Central memory CD4-positive, alpha-beta T cell (primary cell): ENCODE results near the gene RMRP.
"Not testable (repeated sequence)": the region's sequence is repeated elsewhere in the genome, so short reads cannot be mapped to it uniquely, and the experiment has no call there.

Experiments
- DNase-seq: peaks from one replicate; pipeline ENCODE4 v3.0.0; 2022

The RMRP gene

GRCh38 chr9:35664531-35665470 lies 7.0 kb upstream of the RMRP start, which contains the start of gene ARHGEF39:
Gene ARHGEF39, minus strand, starts transcription at chr9:35665195. Its CDS starts 26 bp downstream, at chr9:35665169.
- DNase-seq = peak; percentile 68

DNA sequence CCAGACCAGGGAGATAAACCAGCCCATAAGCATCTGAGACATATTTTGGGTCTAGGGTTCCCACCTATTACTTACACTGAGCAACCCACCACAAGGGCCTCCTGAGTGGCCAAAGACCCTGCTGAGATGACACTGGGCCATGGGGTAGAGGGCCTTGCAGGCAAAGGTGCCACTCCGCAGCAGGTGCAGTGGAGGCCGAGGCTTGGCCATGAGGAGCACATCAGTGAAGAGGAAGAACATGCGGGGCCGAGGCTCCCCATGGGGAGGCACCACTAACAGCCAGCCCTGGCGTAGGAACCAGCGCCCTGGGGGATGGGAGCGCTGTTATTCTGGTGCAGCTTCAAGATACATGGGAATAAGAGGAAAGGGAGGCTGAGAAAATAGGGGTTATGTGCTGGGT lies 4.6 kb upstream of the RMRP start:
- no peak for DNase-seq

- DNase-seq = peak; percentile 73
Measured at GRCh38 chr9:35661756-35662350, 4.0 kb upstream of the RMRP start.

GRCh38 chr9:35660966-35661415 lies 3.2 kb upstream of the RMRP start:
- no peak for DNase-seq

DNA sequence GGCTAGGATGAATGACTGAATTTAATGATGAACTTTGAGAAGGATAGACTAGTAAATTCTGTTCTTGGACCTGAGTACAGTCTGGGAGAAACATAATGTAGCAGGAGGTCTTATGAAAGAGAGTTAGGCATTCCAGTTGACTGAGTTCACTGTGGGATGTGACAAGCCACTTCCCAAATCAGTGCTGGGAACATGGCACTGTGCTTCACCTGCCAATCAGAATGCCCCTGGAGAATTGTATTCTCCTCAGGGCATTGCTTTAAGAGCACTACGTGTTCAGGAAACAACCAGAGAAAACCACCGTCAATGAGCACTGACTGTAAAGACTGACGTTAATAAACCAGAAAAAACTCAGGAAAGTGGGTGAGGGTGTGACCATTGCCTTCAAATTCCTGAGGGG lies 1.5 kb upstream of the RMRP start:
- no peak for DNase-seq

- no peak for DNase-seq
Measured at GRCh38 chr9:35658968-35659220, 1.1 kb upstream of the RMRP start.

- peak; percentile 85 for DNase-seq
Measured at GRCh38 chr9:35658137-35658967, 533 bp upstream of the RMRP start, which contains the start of gene CCDC107. Gene CCDC107, plus strand, starts transcription at chr9:35658292. Its CDS starts 88 bp downstream, at chr9:35658380.

DNA sequence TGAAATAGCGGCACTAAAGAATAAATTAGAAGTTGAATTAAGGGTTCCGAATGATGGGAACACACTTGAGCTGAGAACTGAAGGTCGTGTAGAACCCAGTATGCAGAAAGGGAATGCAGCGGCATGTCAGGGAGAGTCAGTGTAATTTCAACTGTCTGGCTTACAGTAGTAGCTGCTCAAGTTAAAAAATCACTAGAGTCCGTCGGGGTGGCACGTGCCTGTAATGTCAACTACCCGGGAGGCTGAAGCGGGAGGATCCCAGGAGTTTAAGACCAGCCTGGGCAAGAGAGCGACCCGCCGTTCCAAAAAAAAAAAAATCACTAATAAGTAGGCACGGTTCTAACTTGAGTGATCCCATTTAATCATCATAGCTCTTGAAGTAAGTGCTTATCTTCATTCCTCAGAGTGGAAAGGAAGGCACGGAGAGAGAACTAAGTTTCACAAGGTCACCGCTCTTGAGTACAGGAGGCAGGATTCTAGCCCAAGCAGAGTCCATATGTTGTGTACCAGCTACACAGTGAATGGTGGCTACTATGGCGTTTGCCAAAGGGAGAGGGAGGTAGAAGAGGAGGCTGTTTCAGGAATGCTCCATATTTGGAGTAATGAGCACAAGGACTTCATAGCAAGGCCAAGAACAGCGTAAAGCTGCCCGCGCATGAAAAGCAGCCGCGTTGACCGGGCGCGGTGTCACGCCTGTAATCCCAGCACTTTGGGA lies 831 bp downstream of the RMRP start:
- no peak for DNase-seq

DNA sequence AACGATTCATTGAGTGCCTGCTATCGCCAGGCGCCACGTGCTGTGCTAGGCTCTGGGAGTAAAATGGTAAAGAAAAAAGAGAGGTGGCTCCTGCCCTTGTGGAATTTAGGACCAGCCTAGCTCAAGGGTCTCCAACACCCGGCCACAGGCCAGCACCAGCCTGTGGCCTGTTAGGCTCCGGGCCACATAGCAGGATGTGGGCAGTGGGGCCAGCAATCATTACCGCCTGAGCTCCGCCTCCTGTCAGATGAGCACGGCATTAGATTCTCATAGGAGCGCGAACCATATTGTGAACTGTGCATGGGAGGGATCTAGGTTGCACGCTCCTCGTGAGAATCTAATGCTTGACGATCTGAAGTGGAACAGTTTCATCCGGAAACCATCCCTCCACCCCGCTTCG lies 1.5 kb downstream of the RMRP start:
- no peak for DNase-seq

DNA sequence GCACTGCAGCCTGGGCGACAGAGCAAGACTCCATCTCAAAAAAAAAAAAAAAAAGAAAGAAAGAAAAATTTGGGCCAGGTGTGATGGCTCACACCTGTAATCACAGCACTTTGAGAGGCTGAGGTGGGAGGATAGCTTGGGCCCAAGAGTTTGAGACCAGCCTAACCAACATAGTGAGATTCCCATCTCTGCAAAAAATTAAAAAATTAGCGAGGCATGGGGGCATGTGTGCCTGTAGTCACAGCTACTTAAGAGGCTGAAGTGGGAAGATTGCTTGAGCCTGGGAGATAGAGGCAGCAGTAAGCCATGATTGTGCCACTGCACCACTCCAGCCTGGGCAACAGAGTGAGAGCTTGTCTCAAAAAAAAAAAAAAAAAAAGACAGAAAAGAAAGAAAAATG lies 4.2 kb downstream of the RMRP start:
- no peak for DNase-seq

DNA sequence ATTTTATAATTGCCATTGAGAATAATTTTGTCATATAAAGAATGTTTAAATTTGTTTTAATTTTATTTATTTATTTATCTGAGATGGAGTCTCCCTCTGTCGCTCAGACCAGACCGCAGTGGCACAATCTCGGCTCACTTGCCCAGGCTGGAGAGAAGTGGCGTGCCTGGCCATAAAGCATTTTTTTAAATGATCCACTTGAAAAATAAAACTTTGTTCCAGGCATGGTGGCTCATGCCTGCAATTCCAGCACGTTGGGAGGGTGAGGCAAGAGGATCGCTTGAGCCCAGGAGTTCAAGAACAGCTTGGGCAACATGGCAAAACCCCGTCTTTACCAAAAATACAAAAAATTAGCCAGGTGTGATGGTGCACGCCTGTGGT lies 5.0 kb downstream of the RMRP start:
- DNase-seq = no peak

DNA sequence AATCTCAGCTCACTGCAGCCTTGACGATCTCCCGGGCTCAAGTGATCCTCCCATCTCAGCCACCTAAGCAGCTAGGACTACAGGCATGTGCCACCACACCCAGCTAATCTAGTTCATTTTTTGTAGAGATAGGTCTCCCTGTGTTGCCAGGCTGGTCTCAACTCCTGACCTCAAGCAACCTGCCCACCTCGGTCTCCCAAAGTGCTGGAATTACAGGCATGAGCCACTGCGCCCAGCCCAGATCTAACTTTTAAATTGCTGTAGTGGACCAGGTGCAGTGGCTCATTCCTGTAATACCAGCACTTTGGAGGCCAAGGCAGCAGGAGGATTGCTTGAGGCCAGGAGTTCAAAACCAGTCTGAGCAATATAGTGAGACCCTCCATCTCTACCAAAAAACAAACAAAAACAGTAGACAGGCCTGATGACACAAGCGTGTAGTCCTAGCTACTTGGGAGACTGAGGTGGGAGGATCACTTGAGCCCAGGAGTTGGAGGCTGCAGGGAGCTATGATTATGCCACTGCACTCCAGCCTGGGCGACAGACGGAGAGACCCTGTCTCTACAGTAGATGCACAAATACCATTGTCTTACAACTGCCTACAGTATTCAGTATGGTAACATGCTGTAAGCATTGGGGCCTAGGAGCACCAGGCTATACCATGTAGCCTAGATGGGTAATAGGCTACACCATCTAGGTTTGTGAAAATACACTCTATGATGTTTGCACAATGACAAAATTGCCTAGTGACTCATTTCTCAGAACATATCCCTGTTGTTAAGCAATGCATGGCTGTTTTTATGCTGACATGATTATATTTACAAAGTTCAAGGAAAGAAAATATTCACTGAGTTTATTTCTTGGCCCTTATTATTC lies 5.6 kb downstream of the RMRP start:
- no peak for DNase-seq

- peak; percentile 44 for DNase-seq
Measured at GRCh38 chr9:35650341-35651158, 7.3 kb downstream of the RMRP start, which contains the start of gene SIT1. Gene SIT1, minus strand, starts transcription at chr9:35650931. Its CDS starts 78 bp downstream, at chr9:35650853.

GRCh38 chr9:35649431-35650340 lies 8.1 kb downstream of the RMRP start:
- DNase-seq = peak; percentile 51

GRCh38 chr9:35646533-35647265 lies 11.1 kb downstream of the RMRP start:
- DNase-seq = peak; percentile 90

DNA sequence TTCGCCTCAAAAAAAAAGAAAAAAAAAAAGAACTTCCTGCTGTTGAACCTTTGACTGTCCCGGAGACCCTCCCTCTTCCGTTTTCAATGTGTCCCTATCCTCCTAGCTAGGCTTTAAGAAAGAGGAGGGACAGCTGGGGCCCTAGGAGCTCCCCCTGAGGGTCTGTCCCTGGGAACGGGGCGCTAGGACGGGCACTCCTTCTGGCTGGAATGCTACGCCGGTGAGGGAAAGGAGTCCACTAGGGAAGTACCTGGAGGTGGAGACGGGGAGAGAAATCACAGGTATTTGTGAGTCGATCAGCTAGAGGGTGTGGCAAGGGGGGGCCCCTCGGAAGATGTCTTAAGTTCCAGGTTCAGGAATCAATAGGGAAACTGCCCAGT lies 11.7 kb downstream of the RMRP start:
- DNase-seq = peak; percentile 25

- not testable (repeated sequence) for DNase-seq
Measured at GRCh38 chr9:35645736-35646135, 12.1 kb downstream of the RMRP start.

DNA sequence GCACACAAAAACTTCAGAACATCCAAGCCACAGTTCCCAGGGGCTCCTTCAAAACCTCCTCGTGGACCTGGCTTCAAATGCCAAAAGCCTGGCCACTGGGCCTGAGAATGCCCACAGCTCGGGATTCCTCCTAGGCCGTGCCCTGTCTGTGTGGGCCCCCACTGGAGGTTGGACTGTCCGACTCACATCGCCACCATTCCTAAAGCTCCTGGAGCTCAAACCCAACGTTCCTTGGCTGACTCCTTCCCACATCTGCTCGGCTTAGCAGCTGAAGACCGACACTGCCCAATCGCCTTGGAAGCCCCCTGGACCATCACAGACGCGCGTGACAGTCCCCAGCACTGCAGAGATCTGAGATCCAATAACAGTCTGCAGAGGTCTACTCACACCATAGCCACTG lies 14.8 kb downstream of the RMRP start:
- no peak for DNase-seq

DNA sequence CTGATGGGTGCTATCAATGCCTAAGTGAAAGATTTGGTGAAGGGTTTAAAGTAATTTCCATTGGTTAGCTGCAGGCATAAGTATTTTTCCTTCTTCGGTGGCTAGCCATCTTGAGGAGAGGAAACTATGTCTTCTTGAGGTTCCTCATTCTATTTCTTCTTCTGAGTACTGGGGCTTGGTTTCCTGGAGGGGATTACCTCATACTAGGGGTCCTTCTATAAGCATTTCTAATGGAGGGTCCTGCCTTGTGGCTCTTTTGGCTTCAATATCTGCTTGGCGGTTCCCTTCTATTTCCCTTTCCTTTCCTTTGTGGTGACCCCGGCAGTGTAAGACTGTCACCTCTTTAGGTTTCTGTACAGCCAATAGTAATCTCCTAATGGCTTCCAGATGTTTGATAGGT lies 16.3 kb downstream of the RMRP start:
- DNase-seq = not testable (repeated sequence)
